ENCODE data around the gene KATNB1. TPM values are rescaled to one million over a fixed set of nuclear protein-coding genes. Genes with fewer than 3 reads are reported as not detected.

KATNB1 gene
- total and polyA plus RNA-seq, 4 experiments from 2014 or later, result 23.6 to 26.1 (median 25.5) TPM

GRCh38 chr16:57750796-57751538, 15.4 kb downstream of the KATNB1 start:
- peak in 1 of 5 donors; percentile 12 for DNase-seq
- Histone ChIP-seq H3K4me3 (ENCODE audit: low read length in 2 of 2) (no peak overlapping the region), H3K27ac (ENCODE audit: low read depth, low read length) (no peak overlapping the region), H3K4me1 (ENCODE audit: insufficient read depth, low read length) (no peaks in the 10 kb centered on the region), H3K36me3 (ENCODE audit: insufficient read depth, low read length) (no peaks in the 10 kb centered on the region), H3K9me3 (ENCODE audit: control insufficient read depth in 1 of 2, low read length in 2 of 2) (no peaks in the 10 kb centered on the region), H3K27me3 (ENCODE audit: insufficient read depth, low read length) (no peaks in the 10 kb centered on the region)
- Mint-ChIP-seq H3K4me1 (peaks cover 0 to 4% (median 1%) of the 10 kb centered on the region in 4 donors), H3K36me3 (peaks cover 16 to 19% of the 10 kb centered on the region in 2 donors), H3K4me3 (peak overlapping the region in 1 of 8 donors; percentile 4), H3K9me3 (no peaks in the 10 kb centered on the region), H3K27me3 (no peaks in the 10 kb centered on the region), H3K27ac (no peak overlapping the region)
- ChIA-PET CTCF (ENCODE audit: partially characterized antibody) (interaction anchor here (1.3 kb wide), 1 partner anchor 230 kb away, joined by 3 read pairs; no protein-coding TSS in a partner anchor), POLR2A (ENCODE audit: partially characterized antibody) (no interaction called here)
- intact Hi-C loops (cut with micrococcal nuclease), result no loop called here

- Mint-ChIP-seq H3K36me3 (peaks cover 16 to 21% of the 10 kb centered on the region in 2 donors), H3K4me1 (peaks cover 0 to 4% (median 0%) of the 10 kb centered on the region in 4 donors), H3K4me3 (no peak overlapping the region), H3K27ac (peak overlapping the region in 1 of 7 donors; percentile 62), H3K9me3 (no peaks in the 10 kb centered on the region), H3K27me3 (no peaks in the 10 kb centered on the region)
- peak in 1 of 5 donors; percentile 1 for DNase-seq
- H3K27ac ChIP-seq (ENCODE audit: low read depth, low read length), result no peak overlapping the region
- ChIA-PET CTCF (ENCODE audit: partially characterized antibody) (interaction anchor here (1.3 kb wide), 1 partner anchor 231 kb away, joined by 3 read pairs; no protein-coding TSS in a partner anchor), POLR2A (ENCODE audit: partially characterized antibody) (no interaction called here)
- no peaks in the 10 kb centered on the region for H3K36me3 ChIP-seq (ENCODE audit: insufficient read depth, low read length)
- H3K4me3 ChIP-seq (ENCODE audit: low read length in 2 of 2), result no peak overlapping the region
- no peaks in the 10 kb centered on the region for H3K9me3 ChIP-seq (ENCODE audit: control insufficient read depth in 1 of 2, low read length in 2 of 2)
- H3K27me3 ChIP-seq (ENCODE audit: insufficient read depth, low read length), result no peaks in the 10 kb centered on the region
- intact Hi-C loops (cut with micrococcal nuclease), result no loop called here
- H3K4me1 ChIP-seq (ENCODE audit: insufficient read depth, low read length), result no peaks in the 10 kb centered on the region
Measured at GRCh38 chr16:57751539-57752202, 16.1 kb downstream of the KATNB1 start.

DNA sequence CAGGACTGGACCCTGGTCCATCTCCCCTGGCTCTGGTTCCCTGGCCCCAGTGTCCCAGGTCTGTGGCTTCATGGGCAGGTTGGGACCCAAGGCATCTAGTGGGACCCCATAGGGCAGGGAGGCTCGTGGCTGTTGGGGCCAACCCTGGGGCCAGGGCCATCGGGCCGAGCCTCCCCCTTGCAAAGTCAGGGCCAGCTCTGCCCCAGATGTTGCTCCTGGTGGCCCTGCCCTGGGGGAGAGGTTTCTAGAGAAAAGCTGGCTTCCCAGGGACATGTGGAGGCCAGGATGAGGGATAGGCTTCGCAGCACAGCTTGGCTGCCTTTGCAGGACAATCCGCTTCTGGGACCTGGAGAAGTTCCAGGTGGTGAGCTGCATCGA, 16.6 kb downstream of the KATNB1 start:
- CTCF ChIA-PET (ENCODE audit: partially characterized antibody), result no interaction called here
- no peaks in the 10 kb centered on the region for H3K27me3 Mint-ChIP-seq
- Histone ChIP-seq H3K27ac (ENCODE audit: low read depth, low read length) (no peak overlapping the region), H3K27me3 (ENCODE audit: insufficient read depth, low read length) (no peaks in the 10 kb centered on the region), H3K4me1 (ENCODE audit: insufficient read depth, low read length) (no peaks in the 10 kb centered on the region), H3K36me3 (ENCODE audit: insufficient read depth, low read length) (no peaks in the 10 kb centered on the region), H3K9me3 (ENCODE audit: control insufficient read depth in 1 of 2, low read length in 2 of 2) (no peaks in the 10 kb centered on the region), H3K4me3 (ENCODE audit: low read length in 2 of 2) (no peak overlapping the region)
- H3K4me1 Mint-ChIP-seq, result peaks cover 0 to 4% (median 0%) of the 10 kb centered on the region in 4 donors
- peaks cover 16 to 19% of the 10 kb centered on the region in 2 donors for H3K36me3 Mint-ChIP-seq
- H3K4me3 Mint-ChIP-seq, result no peak overlapping the region
- peak overlapping the region in 1 of 7 donors; percentile 62 for H3K27ac Mint-ChIP-seq
- intact Hi-C loops (cut with micrococcal nuclease), result no loop called here
- no peaks in the 10 kb centered on the region for H3K9me3 Mint-ChIP-seq
- peak in 1 of 5 donors; percentile 5 for DNase-seq
- POLR2A ChIA-PET (ENCODE audit: partially characterized antibody), result no interaction called here

DNA sequence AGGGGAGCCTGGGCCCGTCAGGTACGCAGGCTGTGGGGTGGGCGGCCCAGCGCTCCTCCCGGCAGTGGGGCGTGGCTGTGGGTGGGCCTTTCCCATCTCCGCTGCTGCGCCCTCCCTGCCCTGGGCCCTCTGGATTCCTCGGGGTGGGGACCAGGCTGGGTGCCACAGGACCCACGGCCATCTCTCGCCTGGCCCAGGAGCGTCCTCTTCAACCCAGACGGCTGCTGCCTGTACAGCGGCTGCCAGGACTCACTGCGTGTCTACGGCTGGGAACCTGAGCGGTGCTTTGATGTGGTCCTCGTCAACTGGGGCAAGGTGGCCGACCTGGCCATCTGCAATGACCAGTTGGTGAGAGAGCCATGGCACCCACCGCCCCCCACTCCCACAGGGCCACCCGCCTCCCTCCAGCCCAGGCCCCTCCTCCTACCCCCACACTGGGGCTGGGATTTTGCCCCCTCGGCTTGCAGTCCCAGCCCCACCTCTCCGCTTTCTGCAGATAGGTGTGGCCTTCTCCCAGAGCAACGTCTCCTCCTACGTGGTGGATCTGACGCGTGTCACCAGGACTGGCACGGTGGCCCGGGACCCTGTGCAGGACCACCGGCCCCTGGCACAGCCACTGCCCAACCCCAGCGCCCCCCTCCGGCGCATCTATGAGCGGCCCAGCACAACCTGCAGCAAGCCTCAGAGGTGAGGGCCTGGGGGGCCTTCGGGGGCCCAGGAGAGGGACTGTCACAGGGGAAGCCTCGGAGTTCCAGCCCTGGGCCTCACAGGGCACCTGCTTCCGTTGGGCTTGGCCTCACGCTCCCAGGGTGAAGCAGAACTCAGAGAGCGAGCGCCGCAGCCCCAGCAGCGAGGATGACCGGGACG, 17.2 kb downstream of the KATNB1 start:
- CTCF ChIA-PET (ENCODE audit: partially characterized antibody), result no interaction called here
- Histone ChIP-seq H3K27ac (ENCODE audit: low read depth, low read length) (no peak overlapping the region), H3K4me1 (ENCODE audit: insufficient read depth, low read length) (no peaks in the 10 kb centered on the region), H3K4me3 (ENCODE audit: low read length in 2 of 2) (no peak overlapping the region), H3K27me3 (ENCODE audit: insufficient read depth, low read length) (no peaks in the 10 kb centered on the region), H3K9me3 (ENCODE audit: control insufficient read depth in 1 of 2, low read length in 2 of 2) (no peaks in the 10 kb centered on the region), H3K36me3 (ENCODE audit: insufficient read depth, low read length) (no peaks in the 10 kb centered on the region)
- peaks cover 16 to 17% of the 10 kb centered on the region in 2 donors for H3K36me3 Mint-ChIP-seq
- H3K9me3 Mint-ChIP-seq, result no peaks in the 10 kb centered on the region
- H3K27me3 Mint-ChIP-seq, result no peaks in the 10 kb centered on the region
- peak in 1 of 5 donors; percentile 10 for DNase-seq
- intact Hi-C loops (cut with micrococcal nuclease), result no loop called here
- POLR2A ChIA-PET (ENCODE audit: partially characterized antibody), result no interaction called here
- H3K4me1 Mint-ChIP-seq, result peaks cover 0 to 4% (median 0%) of the 10 kb centered on the region in 4 donors
- no peak overlapping the region for H3K4me3 Mint-ChIP-seq
- H3K27ac Mint-ChIP-seq, result no peak overlapping the region

DNA sequence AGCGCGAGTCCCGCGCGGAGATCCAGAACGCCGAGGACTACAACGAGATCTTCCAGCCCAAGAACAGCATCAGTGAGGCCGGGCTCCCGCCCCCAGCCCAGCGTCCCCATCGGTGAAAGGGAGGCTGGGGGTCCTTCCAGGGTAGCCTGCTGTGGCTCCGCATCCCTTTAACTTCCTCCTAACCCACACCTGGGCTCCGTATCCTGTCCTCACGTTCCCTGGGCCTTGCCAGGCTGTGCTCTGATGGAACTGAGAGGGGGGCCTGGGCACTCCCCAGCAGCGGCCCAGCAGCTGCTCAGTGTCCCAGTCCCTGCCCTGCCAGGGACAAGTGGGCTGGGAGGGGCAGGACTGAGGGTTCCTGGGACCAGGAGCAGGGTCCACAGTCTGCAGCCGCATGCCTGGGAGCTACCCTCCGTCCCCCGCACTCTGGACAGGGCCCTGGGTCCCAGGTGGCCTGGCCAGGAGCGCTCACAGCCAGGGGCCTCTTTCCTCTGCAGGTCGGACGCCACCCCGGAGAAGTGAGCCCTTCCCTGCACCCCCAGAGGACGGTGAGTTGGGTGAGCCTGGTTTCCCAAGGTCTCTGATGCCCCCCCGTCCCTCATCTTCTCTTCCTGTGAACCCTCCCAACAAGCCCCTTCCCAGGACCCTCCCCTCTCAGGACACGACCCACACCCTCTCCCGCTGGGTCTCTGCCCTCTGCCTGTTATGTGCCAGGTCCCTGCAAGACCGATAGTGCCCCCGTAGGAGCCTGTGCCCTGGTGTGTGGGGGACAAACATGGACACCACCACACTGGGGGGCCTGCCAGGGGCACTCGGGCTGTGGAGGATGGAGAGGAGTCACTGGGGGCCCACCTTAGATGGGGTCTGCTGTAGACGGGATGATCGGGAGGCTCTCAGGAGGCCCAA, 18.1 kb downstream of the KATNB1 start:
- no peak overlapping the region for H3K4me3 Mint-ChIP-seq
- intact Hi-C loops (cut with micrococcal nuclease), result no loop called here
- POLR2A ChIA-PET (ENCODE audit: partially characterized antibody), result no interaction called here
- H3K27ac Mint-ChIP-seq, result no peak overlapping the region
- Histone ChIP-seq H3K27me3 (ENCODE audit: insufficient read depth, low read length) (no peaks in the 10 kb centered on the region), H3K36me3 (ENCODE audit: insufficient read depth, low read length) (no peaks in the 10 kb centered on the region), H3K9me3 (ENCODE audit: control insufficient read depth in 1 of 2, low read length in 2 of 2) (no peaks in the 10 kb centered on the region), H3K4me1 (ENCODE audit: insufficient read depth, low read length) (no peaks in the 10 kb centered on the region), H3K4me3 (ENCODE audit: low read length in 2 of 2) (no peak overlapping the region), H3K27ac (ENCODE audit: low read depth, low read length) (no peak overlapping the region)
- CTCF ChIA-PET (ENCODE audit: partially characterized antibody), result no interaction called here
- H3K4me1 Mint-ChIP-seq, result peaks cover 0 to 7% (median 0%) of the 10 kb centered on the region in 4 donors
- H3K36me3 Mint-ChIP-seq, result peaks cover 16 to 17% of the 10 kb centered on the region in 2 donors
- no peaks in the 10 kb centered on the region for H3K9me3 Mint-ChIP-seq
- H3K27me3 Mint-ChIP-seq, result no peaks in the 10 kb centered on the region
- DNase-seq, result peak in 1 of 5 donors; percentile 21

DNA sequence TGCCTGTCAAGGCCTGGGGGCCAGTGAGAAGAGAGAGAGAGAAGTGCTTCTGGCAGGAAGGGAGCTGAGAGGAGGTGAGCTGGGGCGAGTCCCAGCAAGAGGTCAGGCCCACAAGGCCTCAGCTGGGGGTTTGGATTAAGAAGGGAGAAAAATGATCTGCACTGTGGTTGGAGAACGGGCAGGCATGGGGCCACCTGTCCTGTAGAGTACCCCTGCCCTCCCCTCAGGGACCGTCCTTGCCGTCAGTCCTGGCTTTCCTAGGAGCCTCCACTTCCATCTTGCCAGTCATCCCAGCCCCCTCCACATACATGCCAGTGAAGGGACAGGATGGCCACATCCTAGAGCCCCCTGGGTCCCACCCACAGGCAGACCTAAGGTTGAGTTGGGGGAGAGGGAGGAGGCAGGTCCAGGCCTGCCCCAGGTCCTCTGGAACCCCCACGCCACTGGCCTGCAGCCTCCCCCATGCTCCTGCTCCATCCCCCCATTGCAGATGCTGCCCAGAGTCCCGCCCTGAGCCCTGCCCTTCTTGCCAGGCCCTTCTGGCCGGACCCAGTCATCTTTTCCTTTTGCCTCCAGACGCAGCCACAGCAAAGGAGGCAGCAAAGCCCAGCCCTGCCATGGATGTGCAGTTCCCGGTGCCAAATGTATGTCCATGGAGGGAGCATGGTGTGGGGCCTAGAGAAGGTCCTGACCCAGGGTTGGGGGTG, 18.9 kb downstream of the KATNB1 start:
- POLR2A ChIA-PET (ENCODE audit: partially characterized antibody), result no interaction called here

More for the DNA sequence above, 18.9 kb downstream of the KATNB1 start:
- H3K4me3 ChIP-seq (ENCODE audit: low read length in 2 of 2), result no peak overlapping the region
- no peak overlapping the region for H3K27ac ChIP-seq (ENCODE audit: low read depth, low read length)
- intact Hi-C loops (cut with micrococcal nuclease), result loop anchor here (5.0 kb wide), 3 partner anchors 177 to 733 kb away; partner anchors contain the start of gene CFAP20
- peak in 1 of 5 donors; percentile 25 for DNase-seq
- no peaks in the 10 kb centered on the region for H3K9me3 ChIP-seq (ENCODE audit: control insufficient read depth in 1 of 2, low read length in 2 of 2)
- H3K9me3 Mint-ChIP-seq, result no peaks in the 10 kb centered on the region
- H3K27me3 Mint-ChIP-seq, result no peaks in the 10 kb centered on the region
- peaks cover 16 to 17% of the 10 kb centered on the region in 2 donors for H3K36me3 Mint-ChIP-seq
- H3K27me3 ChIP-seq (ENCODE audit: insufficient read depth, low read length), result no peaks in the 10 kb centered on the region
- H3K4me1 Mint-ChIP-seq, result peaks cover 0 to 7% (median 0%) of the 10 kb centered on the region in 4 donors
- H3K4me3 Mint-ChIP-seq, result no peak overlapping the region
- H3K4me1 ChIP-seq (ENCODE audit: insufficient read depth, low read length), result no peaks in the 10 kb centered on the region
- H3K36me3 ChIP-seq (ENCODE audit: insufficient read depth, low read length), result no peaks in the 10 kb centered on the region
- CTCF ChIA-PET (ENCODE audit: partially characterized antibody), result interaction anchor here (1.1 to 2.2 kb wide), 2 partner anchors 19 to 45 kb away, joined by 3 to 8 read pairs; partner anchors contain the start of gene KATNB1
- H3K27ac Mint-ChIP-seq, result no peak overlapping the region
